RWPE2 (cell line): Measurements from ENCODE around the gene XPNPEP2.

ENCODE experiments used
- ATAC-seq: fragments of 200-7000 bp; cut with Tn5 transposase; 3 replicates; pipeline ENCODE4 v1.9.1; 2021; ENCODE audit warnings: low read depth
- DNase-seq: peaks from one replicate; pipeline ENCODE4 v3.0.0-alpha.2; 2020; ENCODE audit warnings: low spot score
- H3K27ac ChIP-seq: fragments of 450-650 bp; 2 replicates; pipeline ENCODE4 v1.5.1; 2017; ENCODE audit warnings: mild to moderate bottlenecking; ENCODE audit not compliant: poor library complexity, severe bottlenecking
- H3K27me3 ChIP-seq: fragments of 250-450 bp; sonication (Bioruptor Pico); 2 replicates; pipeline ENCODE4 v1.5.1; 2021; ENCODE audit warnings: mild to moderate bottlenecking, moderate library complexity; ENCODE audit not compliant: insufficient read depth, poor library complexity, severe bottlenecking
- H3K36me3 ChIP-seq: fragments of 250-450 bp; sonication (Bioruptor Pico); 2 replicates; pipeline ENCODE4 v1.5.1; 2020; ENCODE audit warnings: low read depth, mild to moderate bottlenecking, moderate library complexity
- H3K4me1 ChIP-seq: fragments of 250-450 bp; sonication (Bioruptor Pico); 2 replicates; pipeline ENCODE4 v1.5.1; 2021; ENCODE audit warnings: mild to moderate bottlenecking, moderate library complexity; ENCODE audit not compliant: insufficient read depth, poor library complexity, severe bottlenecking
- H3K4me3 ChIP-seq: fragments of 250-450 bp; sonication (Bioruptor Pico); 2 replicates; pipeline ENCODE4 v1.5.1; 2021; ENCODE audit warnings: mild to moderate bottlenecking, moderate library complexity; ENCODE audit not compliant: severe bottlenecking
- H3K9me3 ChIP-seq: fragments of 250-450 bp; sonication (Bioruptor Pico); 2 replicates; pipeline ENCODE4 v1.5.1; 2021; ENCODE audit warnings: mild to moderate bottlenecking, moderate library complexity; ENCODE audit not compliant: severe bottlenecking
- TF ChIP-seq, protein P1 (sequence below): fragments of 450-650 bp; IDR thresholded peaks from one replicate; pipeline ENCODE4 v1.5.1; 2017; ENCODE audit warnings: mild to moderate bottlenecking, moderate library complexity; ENCODE audit not compliant: poor library complexity, severe bottlenecking

XPNPEP2 gene

DNA sequence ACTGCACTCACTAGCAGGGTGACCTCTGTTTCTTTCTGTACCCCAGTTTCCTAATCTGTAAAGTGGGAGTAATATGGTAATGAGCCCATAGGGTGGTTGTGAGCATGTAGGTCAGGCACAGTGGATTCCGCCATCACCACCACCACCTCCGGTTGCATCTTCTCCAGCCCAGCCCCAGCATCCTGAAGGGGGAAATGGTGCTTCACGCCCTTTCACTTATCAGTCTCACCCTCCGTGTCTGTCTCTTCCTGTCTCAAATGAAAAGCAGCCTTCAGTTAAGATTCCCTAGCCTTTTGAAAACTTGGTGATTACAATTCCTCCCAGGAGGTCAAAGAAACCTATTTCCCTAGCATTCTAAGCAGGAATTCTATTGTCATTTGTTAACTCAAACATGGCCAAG is 16.9 kb upstream of the XPNPEP2 start:
- DNase-seq (no peak), ATAC-seq (no peak)
- Histone ChIP-seq H3K4me1 (peaks cover 11% of the 10 kb centered on the region), H3K27ac (no peak overlapping the region), H3K27me3 (no peaks in the 10 kb centered on the region), H3K4me3 (no peak overlapping the region), H3K9me3 (no peaks in the 10 kb centered on the region), H3K36me3 (no peaks in the 10 kb centered on the region)
- TF ChIP-seq, protein P1, sequence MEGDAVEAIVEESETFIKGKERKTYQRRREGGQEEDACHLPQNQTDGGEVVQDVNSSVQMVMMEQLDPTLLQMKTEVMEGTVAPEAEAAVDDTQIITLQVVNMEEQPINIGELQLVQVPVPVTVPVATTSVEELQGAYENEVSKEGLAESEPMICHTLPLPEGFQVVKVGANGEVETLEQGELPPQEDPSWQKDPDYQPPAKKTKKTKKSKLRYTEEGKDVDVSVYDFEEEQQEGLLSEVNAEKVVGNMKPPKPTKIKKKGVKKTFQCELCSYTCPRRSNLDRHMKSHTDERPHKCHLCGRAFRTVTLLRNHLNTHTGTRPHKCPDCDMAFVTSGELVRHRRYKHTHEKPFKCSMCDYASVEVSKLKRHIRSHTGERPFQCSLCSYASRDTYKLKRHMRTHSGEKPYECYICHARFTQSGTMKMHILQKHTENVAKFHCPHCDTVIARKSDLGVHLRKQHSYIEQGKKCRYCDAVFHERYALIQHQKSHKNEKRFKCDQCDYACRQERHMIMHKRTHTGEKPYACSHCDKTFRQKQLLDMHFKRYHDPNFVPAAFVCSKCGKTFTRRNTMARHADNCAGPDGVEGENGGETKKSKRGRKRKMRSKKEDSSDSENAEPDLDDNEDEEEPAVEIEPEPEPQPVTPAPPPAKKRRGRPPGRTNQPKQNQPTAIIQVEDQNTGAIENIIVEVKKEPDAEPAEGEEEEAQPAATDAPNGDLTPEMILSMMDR: no peak

DNA sequence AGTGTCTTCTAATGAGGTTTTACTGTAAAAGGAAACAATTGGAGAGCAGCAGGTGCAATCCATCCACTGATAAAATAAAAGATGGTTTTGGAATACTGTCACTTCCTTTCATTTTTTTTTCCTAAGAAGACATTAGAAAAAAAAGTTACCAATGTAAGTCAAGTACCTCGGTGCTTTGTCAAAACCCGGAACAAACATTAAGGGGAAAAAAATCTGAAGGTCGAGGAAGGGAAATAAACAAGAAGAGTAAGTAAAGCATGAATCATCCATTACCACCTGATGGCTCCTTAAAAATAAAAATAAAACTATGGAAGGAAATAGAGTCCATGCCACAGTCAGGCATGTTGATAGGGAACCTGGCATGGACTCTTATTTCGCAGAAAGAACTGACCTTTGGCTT is 15.3 kb upstream of the XPNPEP2 start:
- H3K27ac ChIP-seq: no peak overlapping the region
- DNase-seq: no peak

DNA sequence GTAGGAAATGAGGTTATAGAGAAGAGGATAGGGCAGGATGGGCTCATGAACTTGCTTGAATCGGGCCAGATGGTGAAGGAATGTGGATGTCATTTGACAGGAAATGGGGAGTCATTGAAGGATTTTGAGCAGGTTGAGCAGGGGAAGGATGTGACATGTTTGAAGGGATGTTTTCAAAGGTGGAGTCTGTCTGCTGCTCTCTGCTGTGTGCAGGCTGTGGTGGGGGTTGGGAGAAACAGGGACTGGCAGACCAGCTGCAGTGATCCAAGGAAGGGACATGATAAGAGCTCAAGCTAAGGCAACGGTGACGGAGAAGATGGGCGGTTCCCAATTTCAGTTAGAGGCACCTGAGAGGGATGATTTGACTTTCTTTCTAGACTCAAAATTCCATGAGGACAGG is 14.0 kb upstream of the XPNPEP2 start:
- H3K4me3 ChIP-seq: no peak overlapping the region
- no peak for ATAC-seq
- no peaks in the 10 kb centered on the region for H3K4me1 ChIP-seq
- H3K27ac ChIP-seq: no peak overlapping the region
- TF ChIP-seq, protein P1: no peak
- H3K36me3 ChIP-seq: no peaks in the 10 kb centered on the region
- no peaks in the 10 kb centered on the region for H3K27me3 ChIP-seq
- DNase-seq: no peak
- H3K9me3 ChIP-seq: no peaks in the 10 kb centered on the region

More for the DNA sequence above, 15.3 kb upstream of the XPNPEP2 start:
- Histone ChIP-seq H3K36me3 (no peaks in the 10 kb centered on the region), H3K4me1 (peaks cover 4% of the 10 kb centered on the region), H3K27me3 (no peaks in the 10 kb centered on the region), H3K9me3 (no peaks in the 10 kb centered on the region), H3K4me3 (no peak overlapping the region)
- no peak for ATAC-seq
- TF ChIP-seq, protein P1: no peak

DNA sequence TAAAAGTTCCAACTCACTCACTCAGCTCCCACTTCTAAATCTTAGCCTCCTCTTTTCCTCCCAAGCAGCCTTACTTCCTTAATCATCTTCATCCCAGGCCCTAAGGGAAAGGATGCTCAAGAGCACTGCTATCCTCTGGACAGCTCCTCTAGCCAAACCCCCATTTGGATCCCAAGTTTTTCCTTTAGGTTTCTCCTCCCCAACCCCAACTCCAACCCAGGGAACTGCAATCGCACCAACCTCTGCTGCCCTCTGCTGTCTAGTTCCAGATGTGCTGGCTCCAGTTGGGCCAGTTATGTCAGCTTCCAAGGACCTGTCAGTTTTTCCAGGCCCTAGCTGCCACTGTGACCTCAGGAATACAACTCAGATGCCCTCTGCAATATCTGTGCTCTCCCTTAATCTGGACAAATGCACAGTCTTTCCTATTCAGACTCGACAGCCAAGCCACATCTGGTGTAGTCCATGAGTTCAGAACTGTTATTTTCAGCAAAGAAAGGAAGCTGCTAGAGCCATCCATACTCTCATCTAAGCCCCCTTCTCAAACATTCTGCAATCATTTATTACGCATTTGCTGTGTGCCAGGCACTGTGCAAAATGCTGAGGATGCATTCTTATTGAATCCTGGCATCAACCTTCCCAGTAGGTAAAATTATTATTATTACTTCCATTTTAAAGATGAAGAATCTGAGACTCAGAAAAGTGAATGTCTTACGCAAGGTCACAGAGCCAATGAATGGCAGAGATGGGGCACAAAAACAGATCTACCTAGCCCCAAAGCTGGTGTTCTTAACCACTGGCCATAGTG is 12.3 kb upstream of the XPNPEP2 start:
- Histone ChIP-seq H3K4me3 (no peak overlapping the region), H3K27me3 (no peaks in the 10 kb centered on the region), H3K27ac (no peak overlapping the region), H3K4me1 (no peaks in the 10 kb centered on the region), H3K9me3 (no peaks in the 10 kb centered on the region), H3K36me3 (no peaks in the 10 kb centered on the region)
- no peak for DNase-seq
- TF ChIP-seq, protein P1: peak; percentile 76
- ATAC-seq: peak; percentile 82

DNA sequence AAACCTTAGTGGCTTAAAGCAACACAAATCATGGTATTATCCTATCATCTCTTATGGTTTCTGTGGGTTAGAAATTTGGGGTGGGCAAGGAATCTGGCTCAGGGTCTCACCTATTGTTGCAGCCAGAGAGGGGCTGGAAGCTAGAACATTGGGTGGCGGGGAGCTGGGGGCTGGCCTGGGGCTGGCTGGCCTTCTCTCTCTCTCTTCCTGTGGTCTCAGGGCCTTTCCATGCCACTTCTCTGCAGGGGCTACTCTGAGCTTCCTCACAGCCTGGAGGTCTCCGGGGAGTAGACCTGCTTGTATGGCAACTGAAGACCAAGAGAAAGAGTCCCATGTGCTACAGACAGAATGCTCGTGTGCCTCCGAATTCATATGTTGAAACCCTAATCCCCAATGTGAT is 10.7 kb upstream of the XPNPEP2 start:
- no peak for DNase-seq
- H3K36me3 ChIP-seq: no peaks in the 10 kb centered on the region
- no peak overlapping the region for H3K4me3 ChIP-seq
- ATAC-seq: no peak
- no peaks in the 10 kb centered on the region for H3K27me3 ChIP-seq
- H3K9me3 ChIP-seq: no peaks in the 10 kb centered on the region
- H3K4me1 ChIP-seq: no peaks in the 10 kb centered on the region
- H3K27ac ChIP-seq: no peak overlapping the region
- TF ChIP-seq, protein P1: no peak
